HG03354 (cell line): ENCODE data around the gene ADM5.

Experiments
- ATAC-seq: cut with Tn5 transposase; IDR thresholded peaks from one replicate; pipeline ENCODE4 v1.9.1; 2021; ENCODE audit warnings: mild to moderate bottlenecking; ENCODE audit not compliant: unreplicated experiment, poor library complexity, severe bottlenecking

The ADM5 gene

GRCh38 chr19:49657493-49658138 lies 31.8 kb upstream of the ADM5 start:
- no peak for ATAC-seq

DNA sequence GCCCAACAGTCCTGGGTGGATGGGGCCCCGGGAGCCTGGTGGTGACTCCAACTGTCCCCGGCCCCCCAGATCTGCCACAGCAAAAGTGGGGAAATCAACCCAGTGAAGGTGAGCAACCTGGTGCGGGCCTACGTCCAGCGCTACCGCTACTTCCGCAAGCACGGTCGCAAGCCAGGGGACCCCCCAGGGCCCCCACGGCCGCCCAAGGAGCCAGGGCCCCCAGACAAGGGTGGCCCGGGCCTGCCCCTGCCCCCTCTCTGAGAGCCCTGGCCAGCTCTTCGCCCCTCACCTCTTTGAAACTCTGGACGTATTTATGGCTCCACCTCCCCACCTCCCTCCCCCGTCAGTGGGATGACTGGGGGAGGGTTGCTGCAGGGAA lies 31.3 kb upstream of the ADM5 start:
- ATAC-seq: no peak

- ATAC-seq: no peak
These were observed 30.6 kb upstream of the ADM5 start for GRCh38 chr19:49658566-49659442.

- no peak for ATAC-seq
These were observed 28.9 kb upstream of the ADM5 start for GRCh38 chr19:49660338-49660961.

- no peak for ATAC-seq
These were observed 27.4 kb upstream of the ADM5 start for GRCh38 chr19:49662011-49662410.

- ATAC-seq: no peak
These were observed 26.2 kb upstream of the ADM5 start for GRCh38 chr19:49663224-49663623.

- peak; percentile 32 for ATAC-seq
These were observed 25.0 kb upstream of the ADM5 start for GRCh38 chr19:49664171-49665035.

DNA sequence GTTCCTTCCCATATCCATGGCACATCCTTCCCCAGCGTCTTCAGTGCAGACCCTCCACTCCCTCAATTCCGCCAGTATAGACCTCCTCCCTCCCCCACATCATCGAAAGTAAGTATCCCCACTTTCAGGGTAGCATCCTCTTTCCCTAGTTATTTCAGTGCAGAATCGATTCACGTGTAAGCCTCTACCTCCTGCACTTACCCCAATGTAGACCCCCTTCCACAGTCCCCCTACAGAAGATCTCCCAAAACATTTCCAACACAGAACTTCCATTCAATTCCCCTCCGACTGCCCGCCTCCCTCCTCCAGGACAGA lies 24.4 kb upstream of the ADM5 start:
- peak; percentile 2 for ATAC-seq

DNA sequence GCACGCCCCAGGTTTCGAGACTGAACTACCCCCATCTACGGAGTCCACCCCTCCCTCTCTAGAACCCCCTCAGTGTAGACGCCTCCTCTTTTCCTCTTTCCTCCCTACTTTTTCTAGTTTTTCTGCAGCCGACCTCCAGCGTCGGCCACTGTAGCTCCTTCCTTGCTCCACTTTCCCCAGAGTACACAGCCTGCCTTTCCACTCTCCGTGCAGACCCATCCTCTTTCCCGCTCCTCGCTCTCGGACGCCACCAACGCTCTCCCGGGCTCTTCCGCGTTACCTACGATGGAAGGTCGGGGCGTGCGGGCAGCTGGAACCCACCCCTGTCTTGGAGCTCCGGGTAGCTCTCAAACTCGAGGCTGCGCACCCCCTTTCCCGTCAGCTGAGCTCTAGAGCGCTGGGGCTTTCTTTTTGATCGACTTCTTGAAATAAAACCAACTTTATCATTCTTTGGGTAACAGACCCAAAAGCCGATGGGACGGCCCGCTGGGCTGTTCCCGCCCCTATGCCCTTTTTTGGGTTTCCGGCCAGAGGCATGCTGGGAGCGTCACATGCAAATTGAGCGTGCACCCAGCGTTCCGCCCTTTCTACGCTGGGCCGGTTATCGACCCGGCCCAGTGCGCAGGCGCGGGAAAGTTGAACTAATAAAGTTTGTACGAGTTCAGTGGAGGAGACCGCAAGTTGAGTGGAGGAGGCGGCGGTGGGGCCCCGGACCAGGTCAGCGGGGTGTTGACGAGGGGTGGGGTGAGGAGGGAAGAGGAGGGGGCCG lies 23.9 kb upstream of the ADM5 start, which contains the start of the genes BCL2L12 and IRF3:
BCL2L12 (plus strand) TSS at position 583 of the 769 bp plus-strand sequence. CDS start 760 bp downstream, outside the sequence.
IRF3 (minus strand) TSS at position 507 of the 769 bp plus-strand sequence. CDS start 1,019 bp downstream, outside the sequence.
- peak; percentile 86 for ATAC-seq

GRCh38 chr19:49666120-49666444 lies 23.3 kb upstream of the ADM5 start:
- no peak for ATAC-seq

DNA sequence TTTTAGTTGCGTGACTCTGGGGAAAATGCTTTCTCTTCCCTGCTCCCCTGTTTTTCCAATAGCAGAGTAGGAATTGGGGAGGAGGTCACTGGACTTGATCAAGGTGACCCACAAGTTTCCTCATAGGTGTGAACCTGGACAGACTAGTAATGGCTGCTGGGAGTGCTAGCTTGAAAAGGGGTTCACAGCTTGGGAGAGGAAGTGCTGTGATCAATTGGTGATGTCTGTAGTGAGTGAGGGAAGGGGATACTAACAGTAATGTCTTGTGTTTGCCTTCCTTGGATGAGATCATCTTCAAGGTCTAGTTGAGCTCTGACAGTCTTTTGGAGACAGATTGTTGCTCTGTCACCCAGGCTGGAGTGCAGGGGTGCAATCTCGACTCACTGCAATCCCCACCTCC lies 21.9 kb upstream of the ADM5 start:
- no peak for ATAC-seq

GRCh38 chr19:49669516-49669915 lies 19.9 kb upstream of the ADM5 start:
- no peak for ATAC-seq

DNA sequence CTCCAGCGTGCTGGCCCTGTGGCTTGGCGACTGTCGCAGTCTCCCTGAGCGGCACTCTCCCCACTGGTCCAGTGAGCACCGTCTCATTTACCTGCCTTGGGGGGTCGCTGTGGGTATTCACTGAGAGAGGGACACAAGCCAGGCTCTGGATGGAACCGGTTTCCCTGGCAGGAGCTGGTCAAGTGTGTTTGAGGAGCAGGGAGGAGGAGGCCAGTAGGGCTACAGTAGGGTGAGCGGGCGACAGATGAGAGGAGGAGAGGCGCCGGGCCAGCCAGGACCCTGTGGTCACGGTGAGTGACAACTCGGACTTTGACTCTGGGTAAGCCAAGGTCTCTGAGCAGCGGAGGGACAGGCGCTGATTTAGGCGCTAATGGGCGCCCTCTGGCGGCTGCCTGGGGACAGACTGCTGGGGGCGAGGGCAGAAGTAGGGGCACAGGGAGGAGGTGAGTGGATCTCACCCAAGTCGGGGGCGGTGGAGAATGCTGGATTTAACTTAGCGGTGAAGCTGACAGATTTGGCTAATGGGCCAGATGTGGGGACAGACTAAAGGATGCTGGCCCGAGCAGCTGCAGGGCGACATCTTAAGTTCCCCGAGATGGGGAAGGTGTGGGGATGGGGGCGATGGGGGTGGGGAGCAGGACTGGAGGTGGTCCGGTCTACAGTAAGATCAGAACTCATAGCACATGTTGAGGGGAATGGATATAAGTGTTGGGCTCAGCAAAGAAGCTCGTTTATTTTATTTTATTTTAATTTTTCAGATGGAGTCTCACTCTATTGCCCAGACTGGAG lies 17.1 kb upstream of the ADM5 start:
- ATAC-seq: no peak

- ATAC-seq: peak; percentile 28
These were observed 13.1 kb upstream of the ADM5 start for GRCh38 chr19:49676136-49676783.

- ATAC-seq: peak; percentile 65
These were observed 12.6 kb upstream of the ADM5 start for GRCh38 chr19:49676784-49677230.

DNA sequence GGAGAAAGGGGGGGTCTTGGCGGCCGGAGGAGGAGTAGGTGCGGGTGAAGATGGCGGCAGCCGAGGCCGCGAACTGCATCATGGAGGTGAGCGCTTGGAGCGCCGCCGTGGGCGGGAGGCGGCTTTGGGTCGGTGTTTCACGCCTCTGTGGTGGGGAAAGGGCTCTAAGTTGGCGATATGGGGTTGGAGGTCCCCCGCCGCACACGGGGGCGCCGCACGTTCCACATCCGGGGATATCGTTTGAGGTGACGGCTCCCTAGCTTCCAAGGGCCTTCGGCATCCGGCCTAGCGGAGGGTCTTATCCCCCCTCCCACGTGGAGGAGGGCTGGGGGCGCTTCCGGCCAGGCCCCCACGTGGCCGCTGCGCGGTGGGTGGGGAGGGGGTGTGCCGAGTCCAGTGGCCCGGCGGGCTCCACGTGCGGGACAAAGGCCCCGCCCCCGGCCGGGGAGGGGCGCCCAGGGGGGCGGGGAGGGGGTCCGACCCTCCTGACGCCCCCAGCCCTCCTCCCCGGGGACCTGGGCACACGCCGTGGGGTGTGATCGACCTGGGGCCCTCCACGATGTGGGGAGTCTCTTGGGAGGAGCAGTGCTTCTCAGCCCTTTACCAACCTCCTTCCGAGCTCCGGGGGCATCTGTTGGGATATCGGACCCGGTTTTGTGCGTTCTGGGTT lies 12.0 kb upstream of the ADM5 start, which contains the start of gene PRMT1:
PRMT1 (plus strand) TSS at position 41 of the 670 bp plus-strand sequence; CDS start at position 51, 10 bp downstream.
- ATAC-seq: peak; percentile 9
